Measurements from ENCODE around the gene GINS3.
A peak's percentile ranks its signal among the peaks of the same experiment; 100 is the strongest.

The GINS3 gene

DNA sequence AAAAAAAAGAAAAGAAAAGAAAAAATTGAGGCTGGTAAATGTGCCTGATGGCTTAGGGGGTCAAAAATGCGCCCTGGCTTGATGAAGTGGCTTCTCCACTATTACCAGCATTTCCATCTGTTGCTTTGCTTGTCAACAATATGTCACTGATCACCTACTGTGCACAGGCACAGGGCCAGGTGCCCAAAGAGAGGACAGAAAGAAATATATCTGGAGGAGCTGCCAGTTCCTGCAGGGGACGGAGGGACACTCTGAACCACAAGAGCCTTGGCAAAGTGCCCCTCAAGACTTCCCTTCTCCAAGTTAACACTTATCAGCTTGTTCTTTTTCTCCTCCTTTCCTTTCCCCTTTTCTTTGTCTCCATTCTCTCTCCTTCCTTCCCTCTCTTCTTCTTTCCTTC, 34.7 kb downstream of the GINS3 start:
- no peak for DNase-seq

DNA sequence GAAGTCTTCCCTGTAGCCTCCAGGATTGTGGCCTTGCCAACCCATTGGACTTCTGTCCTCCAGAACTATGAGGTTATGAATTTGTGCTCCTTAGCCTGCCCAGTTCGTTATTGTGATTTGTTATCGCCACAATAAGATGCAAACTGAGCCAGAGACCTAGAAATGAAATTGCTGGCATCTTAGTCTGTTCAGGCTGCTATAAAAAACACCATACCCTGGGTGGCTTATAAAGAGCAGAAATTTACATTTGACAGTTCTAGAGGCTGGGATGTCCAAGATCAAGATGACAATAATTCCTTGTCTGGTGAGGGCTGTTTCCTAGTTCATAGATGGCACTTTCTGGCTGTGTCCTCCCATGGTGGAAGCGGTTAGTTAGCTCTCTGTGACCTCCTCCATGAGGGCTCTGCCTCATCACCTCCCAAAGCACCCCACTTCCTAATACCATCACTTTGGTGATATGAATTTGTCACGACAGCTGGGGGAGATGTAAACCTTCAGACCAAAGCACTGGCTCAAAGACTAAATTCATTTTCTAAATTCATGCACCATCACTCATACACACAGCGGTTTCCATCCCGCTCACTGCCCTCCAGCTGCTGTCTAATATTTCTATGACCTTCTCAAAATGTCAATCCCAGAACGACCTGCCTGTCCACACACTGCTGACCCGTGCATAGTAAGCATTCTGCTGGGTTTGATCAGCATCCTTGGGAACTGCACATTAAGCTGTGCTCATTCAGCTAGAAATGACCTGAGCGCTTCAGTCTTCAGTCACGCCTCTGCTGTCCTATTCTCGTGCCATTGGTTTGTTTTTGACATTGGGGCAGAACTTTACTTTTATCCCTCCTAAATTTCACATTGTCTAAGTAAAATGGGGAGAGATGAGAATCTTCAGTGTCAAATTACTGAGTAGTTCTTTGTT, 36.6 kb downstream of the GINS3 start:
- DNase-seq, result no peak

GRCh38 chr16:58430718-58431117, 38.4 kb downstream of the GINS3 start:
- no peak for DNase-seq

DNA sequence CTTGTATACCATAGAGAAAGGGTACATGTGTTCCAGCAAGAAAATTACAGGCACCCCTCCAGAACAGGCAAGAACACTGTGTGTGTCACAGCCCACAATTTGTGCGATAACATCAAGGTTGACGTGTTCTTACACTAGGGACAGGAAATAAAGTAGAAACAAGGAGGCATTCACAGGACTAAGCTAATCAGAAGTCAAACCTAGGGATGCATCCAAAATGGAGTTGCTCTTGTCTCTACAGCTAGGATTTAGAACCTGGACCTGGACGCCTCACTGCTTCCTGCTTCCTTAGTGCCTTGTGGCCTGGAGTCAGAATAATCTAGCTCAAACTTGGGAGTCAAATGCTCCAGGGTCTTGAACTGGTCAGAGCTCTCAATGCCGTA, 41.3 kb downstream of the GINS3 start:
- no peak for DNase-seq

DNA sequence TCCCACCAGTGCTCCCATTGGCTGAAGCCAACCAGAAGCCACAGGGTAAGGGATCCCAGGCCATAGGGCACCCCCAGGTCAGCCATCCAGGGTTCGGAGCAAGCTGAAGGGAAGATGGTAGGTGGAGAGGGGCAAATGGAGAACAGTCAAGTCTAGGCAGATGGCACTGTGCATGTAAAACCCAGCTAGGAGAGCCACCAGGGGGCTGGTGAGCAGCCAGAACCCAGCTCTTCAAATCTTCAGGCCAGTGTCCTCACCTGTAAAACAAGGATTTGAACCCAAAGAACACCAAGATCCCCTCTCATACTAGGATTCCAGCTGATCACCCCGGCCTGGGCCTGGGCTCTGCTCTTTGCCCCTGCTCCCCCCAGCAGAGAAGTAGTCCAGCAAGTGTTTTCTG, 43.5 kb downstream of the GINS3 start:
- no peak for DNase-seq

- DNase-seq, result no peak
Observed at GRCh38 chr16:58440131-58440530, 47.9 kb downstream of the GINS3 start.

DNA sequence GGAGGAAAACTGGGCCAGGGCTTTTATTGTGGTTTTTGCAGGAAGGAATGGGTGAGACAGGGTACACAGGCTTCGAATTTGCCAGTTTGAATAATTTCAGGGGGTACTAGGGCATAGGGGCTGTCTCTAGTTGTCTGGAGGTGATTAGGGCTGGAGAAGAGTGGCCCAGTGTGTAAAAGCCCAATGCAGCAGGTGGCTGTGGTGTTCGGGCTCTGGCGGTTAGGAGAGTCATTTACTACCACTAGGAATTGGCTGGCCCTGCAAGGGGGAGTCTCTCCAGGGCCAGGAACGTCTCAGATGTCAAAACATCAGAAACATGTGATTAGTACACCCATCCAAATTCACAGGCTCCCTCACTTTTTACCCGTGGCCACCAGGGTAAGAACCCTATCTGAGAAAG, 50.3 kb downstream of the GINS3 start:
- DNase-seq, result no peak

DNA sequence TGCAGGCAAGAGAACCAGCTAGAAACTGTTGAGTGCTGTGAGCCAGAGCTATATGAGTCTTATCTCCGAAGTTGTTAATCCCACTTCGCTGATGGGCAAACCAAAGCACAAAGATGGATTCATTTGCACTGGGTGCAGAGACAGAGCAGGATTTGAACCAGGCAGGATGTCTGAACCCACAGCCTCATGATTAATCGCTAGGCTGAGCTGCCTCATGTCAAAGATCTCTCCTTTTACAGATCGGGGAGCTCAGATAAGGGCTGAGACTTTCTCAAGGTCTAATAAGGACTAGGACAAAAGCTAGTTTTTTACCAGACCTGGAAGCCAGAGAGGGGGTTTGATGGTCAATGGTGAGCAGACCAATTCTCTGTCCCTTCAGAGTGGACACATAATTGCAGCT, 51.5 kb downstream of the GINS3 start:
- DNase-seq, result no peak

DNA sequence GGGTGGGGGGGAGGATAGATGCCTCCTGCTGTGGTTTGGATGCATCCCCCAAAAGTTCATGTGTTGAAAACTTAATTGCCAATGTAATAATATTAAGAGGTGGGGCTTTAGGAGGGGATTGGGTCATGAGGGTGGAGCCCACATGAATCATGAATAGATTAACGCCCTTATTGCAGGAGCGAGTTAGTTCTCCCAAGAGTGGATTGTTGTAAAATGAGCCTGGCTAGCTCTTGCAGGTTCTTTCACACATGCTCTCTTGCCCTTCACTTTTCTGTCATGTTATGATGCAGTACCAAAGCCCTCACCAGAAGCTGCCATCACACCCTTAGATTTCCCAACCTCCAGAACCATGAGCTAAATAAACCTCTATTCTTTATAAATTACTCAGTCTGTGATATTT, 52.0 kb downstream of the GINS3 start:
- DNase-seq, result no peak

- no peak for DNase-seq
Observed at GRCh38 chr16:58448890-58449289, 56.6 kb downstream of the GINS3 start.

GRCh38 chr16:58449306-58449705, 57.0 kb downstream of the GINS3 start:
- DNase-seq, result no peak

- DNase-seq, result no peak
Observed at GRCh38 chr16:58449768-58450167, 57.5 kb downstream of the GINS3 start.

DNA sequence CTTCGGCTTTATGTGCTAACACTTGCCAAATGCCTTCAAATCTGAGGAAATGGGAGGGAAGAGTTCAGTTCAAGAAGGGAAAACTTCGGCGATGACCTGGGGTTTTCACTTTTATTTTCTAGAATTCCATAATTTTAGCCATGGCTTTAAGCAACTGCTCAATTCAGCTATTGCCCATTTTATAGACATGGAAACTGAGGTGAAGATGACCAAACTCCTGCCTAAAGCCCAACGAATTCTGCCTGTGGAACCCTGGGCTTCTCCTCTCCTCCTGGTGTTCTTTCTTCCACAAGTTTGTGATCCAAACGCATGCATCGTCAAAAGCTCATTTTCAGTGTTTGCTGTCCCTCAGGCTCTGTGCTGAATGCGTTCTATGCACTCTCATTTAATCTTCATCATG, 58.3 kb downstream of the GINS3 start:
- no peak for DNase-seq

GRCh38 chr16:58451265-58451689, 59.0 kb downstream of the GINS3 start:
- DNase-seq, result no peak

DNA sequence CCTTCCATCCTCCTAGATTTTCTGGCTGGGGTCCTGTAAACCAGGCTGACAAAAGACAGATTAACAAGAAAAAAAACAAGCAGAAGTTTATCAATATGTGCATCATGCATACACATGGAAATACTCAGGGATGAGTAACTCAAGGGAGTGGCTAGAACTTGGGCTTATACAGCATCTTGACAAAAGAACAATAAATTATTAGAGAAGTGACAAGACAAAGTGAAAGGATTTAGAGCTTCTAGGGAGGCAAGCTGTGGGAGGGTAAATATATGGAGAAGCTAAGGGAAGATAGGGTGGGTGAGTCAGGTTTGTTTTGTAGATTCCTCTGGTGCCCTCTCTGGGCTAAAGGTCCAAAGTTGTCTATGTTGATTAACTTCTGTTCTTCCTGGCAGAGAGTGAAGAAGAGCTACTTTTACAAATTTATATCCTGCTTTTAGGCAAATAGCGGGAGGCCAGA, 59.7 kb downstream of the GINS3 start:
- peak in 1 of 2 donors; percentile 23 for DNase-seq

- no peak for DNase-seq
Observed at GRCh38 chr16:58452640-58453039, 60.4 kb downstream of the GINS3 start.

GRCh38 chr16:58454178-58454577, 61.9 kb downstream of the GINS3 start:
- no peak for DNase-seq

DNA sequence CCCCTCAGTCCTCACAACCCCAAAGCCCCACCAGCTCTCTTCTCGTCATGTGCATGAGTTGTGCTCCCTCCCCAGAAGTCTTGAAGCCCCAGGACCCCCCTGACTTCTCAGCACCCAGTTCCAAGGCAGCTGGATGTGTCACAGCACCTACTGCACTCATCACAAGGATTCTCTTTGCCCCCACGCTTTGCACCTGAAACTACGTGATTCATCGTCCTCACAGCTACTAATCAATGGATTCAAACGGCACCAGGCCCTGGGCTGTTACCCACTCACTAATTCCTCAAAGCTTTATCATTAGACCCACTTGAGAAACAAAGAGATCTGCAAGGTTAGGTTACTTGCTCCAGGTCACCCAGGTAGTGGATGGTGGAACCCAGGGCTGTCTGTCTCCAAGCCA, 62.6 kb downstream of the GINS3 start:
- DNase-seq, result no peak

Data from bone marrow (tissue), 2 donors.